Breast epithelium (tissue), 4 donors: ENCODE measurements around the gene GPR155. TPM values are rescaled to one million over a fixed set of nuclear protein-coding genes. Genes with fewer than 3 reads are reported as not detected.

Experiments
- DNase-seq, 2 donors: peaks; one replicate each; pipeline ENCODE4 v3.0.0-alpha.2; 2019; ENCODE audit warnings: low spot score in 2 of 2
- H3K27ac ChIP-seq, 2 donors: fragments of 200-600 bp; sonication (generic) in 1 of 2; one replicate each; pipeline ENCODE4 v1.5.1; 2016 to 2019; ENCODE audit warnings: mild to moderate bottlenecking in 1 of 2
- H3K27me3 ChIP-seq, 2 donors: fragments of 200-600 bp; sonication (generic) in 1 of 2; one replicate each; pipeline versions ENCODE4 v1.5.1 to v1.6.0; 2017 to 2019; ENCODE audit warnings: control low read depth in 1 of 2, mild to moderate bottlenecking in 1 of 2
- H3K36me3 ChIP-seq: fragments of 200-600 bp; one replicate; pipeline ENCODE4 v1.5.1; 2019
- H3K4me1 ChIP-seq, 2 donors: fragments of 200-600 bp; sonication (generic); one replicate each; pipeline ENCODE4 v1.5.1; 2016 to 2019; ENCODE audit warnings: control low read depth in 1 of 2
- H3K4me3 ChIP-seq, 3 donors: fragments of 200-600 bp; sonication (generic); 1 replicate in 2 of 3; 2 replicates in 1 of 3; pipeline ENCODE4 v1.5.1; 2016 to 2019; ENCODE audit warnings: mild to moderate bottlenecking in 3 of 3, moderate library complexity in 2 of 3
- H3K9me3 ChIP-seq, 2 donors: fragments of 200-600 bp; sonication (generic) in 1 of 2; one replicate each; pipeline ENCODE4 v1.5.1; 2016 to 2019; ENCODE audit warnings: control low read depth in 1 of 2
- CTCF ChIP-seq, 3 donors: fragments of 450-650 bp; IDR thresholded peaks; one replicate each; pipeline ENCODE4 v1.5.1; 2016 to 2017; ENCODE audit warnings: antibody characterized with exemption in 3 of 3, mild to moderate bottlenecking in 3 of 3, moderate library complexity in 3 of 3
- POLR2A ChIP-seq: fragments of 450-650 bp; IDR thresholded peaks from one replicate; pipeline ENCODE4 v1.6.1; 2016; ENCODE audit warnings: antibody characterized with exemption, mild to moderate bottlenecking, moderate library complexity
- POLR2AphosphoS5 ChIP-seq, 3 donors: sonication (generic); formaldehyde crosslinking; IDR thresholded peaks; one replicate each; pipeline ENCODE4 v1.6.1; 2017; ENCODE audit warnings: antibody characterized with exemption in 3 of 3
- intact Hi-C: fragments of 100-400 bp; cut with DNase I; formaldehyde crosslinking; loops from one replicate; pipeline ENCODE4 v1.15.1; 2023; ENCODE audit warnings: low total_unique reads
- total RNA-seq, 3 donors: library from RNA; depleted of rRNA; stranded (reverse); fragments of >200 nt; gene quantifications; one replicate each; pipeline ENCODE4 v1.1.0, GENCODE V29; 2016

GPR155 gene
- total RNA-seq, 3 donors from 2014 or later: 4.3 to 7.2 (median 5.0) TPM

GRCh38 chr2:174454566-174454965, 32.3 kb downstream of the GPR155 start:
- H3K4me1 ChIP-seq: no peaks in the 10 kb centered on the region
- H3K4me3 ChIP-seq: no peak overlapping the region
- no peaks in the 10 kb centered on the region for H3K36me3 ChIP-seq
- no peaks in the 10 kb centered on the region for H3K9me3 ChIP-seq
- no peak overlapping the region for H3K27ac ChIP-seq
- TF ChIP-seq POLR2AphosphoS5 (IDR thresholded peaks at IDR 0.05) (no peak), CTCF (IDR thresholded peaks at IDR 0.05) (no peak), POLR2A (no peak)
- DNase-seq: no peak
- intact Hi-C loops: no loop called here
- no peaks in the 10 kb centered on the region for H3K27me3 ChIP-seq

- no peaks in the 10 kb centered on the region for H3K9me3 ChIP-seq
- intact Hi-C loops: no loop called here
- H3K36me3 ChIP-seq: no peaks in the 10 kb centered on the region
- no peaks in the 10 kb centered on the region for H3K27me3 ChIP-seq
- H3K4me3 ChIP-seq: no peak overlapping the region
- TF ChIP-seq CTCF (IDR thresholded peaks at IDR 0.05) (no peak), POLR2A (no peak), POLR2AphosphoS5 (IDR thresholded peaks at IDR 0.05) (no peak)
- no peak for DNase-seq
- H3K4me1 ChIP-seq: no peaks in the 10 kb centered on the region
- no peak overlapping the region for H3K27ac ChIP-seq
Measured at GRCh38 chr2:174450021-174450816, 36.6 kb downstream of the GPR155 start.

GRCh38 chr2:174449033-174449432, 37.8 kb downstream of the GPR155 start:
- no peaks in the 10 kb centered on the region for H3K36me3 ChIP-seq
- no peaks in the 10 kb centered on the region for H3K27me3 ChIP-seq
- no peaks in the 10 kb centered on the region for H3K4me1 ChIP-seq
- H3K27ac ChIP-seq: no peak overlapping the region
- TF ChIP-seq POLR2A: no peak
- TF ChIP-seq CTCF (IDR thresholded peaks at IDR 0.05): no peak
- H3K9me3 ChIP-seq: no peaks in the 10 kb centered on the region
- no peak for DNase-seq
- intact Hi-C loops: no loop called here
- no peak overlapping the region for H3K4me3 ChIP-seq

GRCh38 chr2:174446531-174446930, 40.3 kb downstream of the GPR155 start:
- no peak for DNase-seq
- no peak for TF ChIP-seq POLR2A
- Histone ChIP-seq H3K9me3 (no peaks in the 10 kb centered on the region), H3K4me3 (no peak overlapping the region), H3K27me3 (no peaks in the 10 kb centered on the region), H3K27ac (no peak overlapping the region), H3K36me3 (no peaks in the 10 kb centered on the region), H3K4me1 (no peaks in the 10 kb centered on the region)
- intact Hi-C loops: no loop called here

GRCh38 chr2:174445248-174445647, 41.6 kb downstream of the GPR155 start:
- no peaks in the 10 kb centered on the region for H3K36me3 ChIP-seq

More at GRCh38 chr2:174445248-174445647, 41.6 kb downstream of the GPR155 start:
- no peak for DNase-seq
- H3K27ac ChIP-seq: no peak overlapping the region
- no peaks in the 10 kb centered on the region for H3K27me3 ChIP-seq
- intact Hi-C loops: no loop called here
- no peak overlapping the region for H3K4me3 ChIP-seq
- H3K9me3 ChIP-seq: no peaks in the 10 kb centered on the region
- no peaks in the 10 kb centered on the region for H3K4me1 ChIP-seq
- TF ChIP-seq POLR2A: no peak
- no peak for TF ChIP-seq POLR2AphosphoS5 (IDR thresholded peaks at IDR 0.05)
- no peak for TF ChIP-seq CTCF (IDR thresholded peaks at IDR 0.05)
